ENCODE measurements around the gene PHF2.

DNA sequence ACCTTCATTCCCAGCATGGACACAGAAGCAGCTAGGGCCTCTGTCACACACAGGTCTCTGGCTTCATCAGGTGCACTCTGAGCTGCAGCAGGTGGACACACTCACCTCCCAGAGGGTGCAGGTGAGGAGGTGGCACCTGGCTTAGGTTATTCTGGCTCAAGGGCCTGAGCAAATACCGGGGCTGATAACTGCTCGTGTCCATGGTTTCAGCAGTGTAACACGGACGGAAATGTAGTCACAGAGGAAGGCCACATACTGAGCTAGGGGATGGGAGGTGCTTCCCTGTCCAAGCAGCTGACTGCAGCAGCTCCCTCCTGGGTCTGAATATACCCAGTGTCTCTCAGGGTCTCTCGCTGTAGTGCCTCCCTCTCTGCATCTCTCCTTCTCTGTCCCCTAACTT, 5.7 kb downstream of the PHF2 start:
- TF ChIP-seq ARNT (IDR thresholded peaks at IDR 0.05) = no peak
- TF ChIP-seq, protein P1, sequence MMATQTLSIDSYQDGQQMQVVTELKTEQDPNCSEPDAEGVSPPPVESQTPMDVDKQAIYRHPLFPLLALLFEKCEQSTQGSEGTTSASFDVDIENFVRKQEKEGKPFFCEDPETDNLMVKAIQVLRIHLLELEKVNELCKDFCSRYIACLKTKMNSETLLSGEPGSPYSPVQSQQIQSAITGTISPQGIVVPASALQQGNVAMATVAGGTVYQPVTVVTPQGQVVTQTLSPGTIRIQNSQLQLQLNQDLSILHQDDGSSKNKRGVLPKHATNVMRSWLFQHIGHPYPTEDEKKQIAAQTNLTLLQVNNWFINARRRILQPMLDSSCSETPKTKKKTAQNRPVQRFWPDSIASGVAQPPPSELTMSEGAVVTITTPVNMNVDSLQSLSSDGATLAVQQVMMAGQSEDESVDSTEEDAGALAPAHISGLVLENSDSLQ (IDR thresholded peaks at IDR 0.05) = no peak
- no peak for TF ChIP-seq FOXM1 (IDR thresholded peaks at IDR 0.05; ENCODE audit: borderline replicate concordance)
- TF ChIP-seq TARDBP (IDR thresholded peaks at IDR 0.05) = no peak
- no peak for TF ChIP-seq HDGF (IDR thresholded peaks at IDR 0.05; ENCODE audit: borderline replicate concordance)
- TF ChIP-seq FOXA1 (IDR thresholded peaks at IDR 0.05) = no peak
- no peak for TF ChIP-seq FOXK2 (IDR thresholded peaks at IDR 0.05)
- TF ChIP-seq SP1 (IDR thresholded peaks at IDR 0.05) = no peak
- TF ChIP-seq BHLHE40 (IDR thresholded peaks at IDR 0.05; ENCODE audit: borderline replicate concordance) = no peak
- TF ChIP-seq ZNF384 (IDR thresholded peaks at IDR 0.05) = no peak
- no peak for TF ChIP-seq NFRKB (IDR thresholded peaks at IDR 0.05)
- TF ChIP-seq SUZ12 (IDR thresholded peaks at IDR 0.05) = no peak
- TF ChIP-seq ELF4 (IDR thresholded peaks at IDR 0.05) = no peak

Data from HEK293T (cell line).